Measurements from ENCODE around the gene SLC22A4.

Gene SLC22A4

GRCh38 chr5:132297211-132297940, 3.2 kb downstream of the SLC22A4 start:
- no peak for DNase-seq (ENCODE audit: low read depth)
- H3K4me3 ChIP-seq (ENCODE audit: low read depth, low read length) = no peak overlapping the region
- no peak for TF ChIP-seq CTCF (IDR thresholded peaks at IDR 0.05; ENCODE audit: insufficient read depth, low read depth, low read length, missing control alignments)

DNA sequence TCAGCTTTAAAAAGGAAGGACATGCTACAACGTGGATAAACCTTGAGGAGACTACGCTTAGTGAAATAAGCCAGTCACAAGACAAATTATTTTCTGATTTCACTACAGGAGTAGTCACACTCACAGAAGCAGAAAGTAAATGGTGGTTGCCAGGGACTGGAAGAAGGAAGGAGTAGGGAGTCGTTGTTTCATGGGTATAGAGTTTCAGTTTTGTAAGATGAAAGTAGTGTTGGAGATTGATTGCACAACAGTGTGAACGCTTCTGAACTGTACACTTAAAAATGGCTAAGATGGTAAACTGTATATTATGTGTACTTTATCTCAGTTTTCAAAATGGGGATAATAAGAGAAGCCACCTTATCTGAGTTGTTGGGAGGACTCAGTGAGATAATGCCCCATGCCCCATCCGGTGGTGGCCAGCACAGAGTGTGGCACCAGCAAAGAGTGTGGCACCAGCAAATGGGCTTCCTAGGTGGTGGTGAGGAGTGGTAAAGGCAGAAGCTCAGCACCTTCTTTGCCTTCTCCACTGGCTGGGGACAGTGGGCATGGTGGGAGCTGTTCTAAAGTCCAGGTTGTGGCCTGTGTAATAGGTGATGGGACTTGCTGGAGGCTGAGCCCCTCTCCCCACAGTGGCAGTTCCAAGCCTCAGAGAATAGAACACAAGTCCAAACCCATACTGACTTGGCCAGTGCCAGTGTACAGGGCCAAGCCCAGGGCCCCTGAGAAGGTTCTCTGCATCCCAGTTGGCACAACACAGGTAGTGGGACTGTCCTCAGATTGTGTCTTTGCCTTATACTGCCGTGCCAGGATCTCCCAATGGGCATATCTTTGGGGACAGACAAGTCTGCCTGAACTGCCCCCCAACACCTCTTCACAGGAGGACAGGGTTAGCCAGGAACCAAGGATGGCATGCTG, 4.4 kb downstream of the SLC22A4 start:
- no peak overlapping the region for H3K4me3 ChIP-seq (ENCODE audit: low read depth, low read length)
- no peak for DNase-seq (ENCODE audit: low read depth)
- TF ChIP-seq CTCF (IDR thresholded peaks at IDR 0.05; ENCODE audit: insufficient read depth, low read depth, low read length, missing control alignments) = no peak

DNA sequence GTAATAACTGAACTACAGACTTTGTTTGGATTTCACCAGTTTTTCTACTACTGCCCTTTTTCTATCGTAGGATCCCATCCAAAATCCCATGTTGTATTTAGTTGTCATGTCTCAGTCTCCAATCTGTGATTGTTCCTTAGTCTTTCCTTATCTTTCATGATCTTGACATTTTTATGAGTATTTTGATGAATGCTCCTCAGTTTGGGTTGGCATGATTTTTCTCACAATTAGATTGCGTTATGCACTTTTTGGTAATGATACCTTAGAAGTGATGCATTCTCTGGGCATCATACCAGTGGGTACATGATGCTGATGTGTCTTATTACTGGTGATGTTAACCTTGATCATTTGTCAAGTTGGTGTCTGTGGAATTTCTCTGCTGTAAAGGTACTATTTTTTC, 5.7 kb downstream of the SLC22A4 start:
- no peak overlapping the region for H3K4me3 ChIP-seq (ENCODE audit: low read depth, low read length)
- DNase-seq (ENCODE audit: low read depth) = no peak
- no peak for TF ChIP-seq CTCF (IDR thresholded peaks at IDR 0.05; ENCODE audit: insufficient read depth, low read depth, low read length, missing control alignments)

- TF ChIP-seq CTCF (IDR thresholded peaks at IDR 0.05; ENCODE audit: insufficient read depth, low read depth, low read length, missing control alignments) = no peak
- no peak overlapping the region for H3K4me3 ChIP-seq (ENCODE audit: low read depth, low read length)
- DNase-seq (ENCODE audit: low read depth) = no peak
Measured at GRCh38 chr5:132300577-132301343, 6.6 kb downstream of the SLC22A4 start.

- no peak for DNase-seq (ENCODE audit: low read depth)
- TF ChIP-seq CTCF (IDR thresholded peaks at IDR 0.05; ENCODE audit: insufficient read depth, low read depth, low read length, missing control alignments) = no peak
- no peak overlapping the region for H3K4me3 ChIP-seq (ENCODE audit: low read depth, low read length)
Measured at GRCh38 chr5:132301344-132302271, 7.4 kb downstream of the SLC22A4 start.

GRCh38 chr5:132302413-132302812, 8.2 kb downstream of the SLC22A4 start:
- no peak for TF ChIP-seq CTCF (IDR thresholded peaks at IDR 0.05; ENCODE audit: insufficient read depth, low read depth, low read length, missing control alignments)
- no peak for DNase-seq (ENCODE audit: low read depth)
- no peak overlapping the region for H3K4me3 ChIP-seq (ENCODE audit: low read depth, low read length)
